ENCODE data around the gene FAM13A.

DNA sequence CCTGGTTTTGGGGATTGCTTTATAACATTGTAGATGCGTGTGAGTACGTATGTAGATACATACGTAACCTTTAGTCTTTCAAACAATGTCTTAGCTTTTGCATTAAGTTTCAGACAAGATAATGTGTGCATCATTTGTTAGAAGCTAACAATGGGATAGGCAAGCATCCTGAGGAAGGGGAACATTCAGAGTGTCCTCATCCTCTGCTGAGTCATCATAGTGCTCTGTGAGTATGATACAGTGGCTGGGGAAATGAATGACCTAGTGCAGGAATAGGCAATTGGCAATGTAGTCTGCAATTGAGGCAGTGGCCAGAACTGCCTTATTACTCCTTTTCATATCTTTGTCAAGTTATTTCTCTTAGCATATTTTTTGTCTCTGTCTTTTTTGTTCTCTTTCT, 366.6 kb downstream of the FAM13A start:
- TF ChIP-seq, protein P1, sequence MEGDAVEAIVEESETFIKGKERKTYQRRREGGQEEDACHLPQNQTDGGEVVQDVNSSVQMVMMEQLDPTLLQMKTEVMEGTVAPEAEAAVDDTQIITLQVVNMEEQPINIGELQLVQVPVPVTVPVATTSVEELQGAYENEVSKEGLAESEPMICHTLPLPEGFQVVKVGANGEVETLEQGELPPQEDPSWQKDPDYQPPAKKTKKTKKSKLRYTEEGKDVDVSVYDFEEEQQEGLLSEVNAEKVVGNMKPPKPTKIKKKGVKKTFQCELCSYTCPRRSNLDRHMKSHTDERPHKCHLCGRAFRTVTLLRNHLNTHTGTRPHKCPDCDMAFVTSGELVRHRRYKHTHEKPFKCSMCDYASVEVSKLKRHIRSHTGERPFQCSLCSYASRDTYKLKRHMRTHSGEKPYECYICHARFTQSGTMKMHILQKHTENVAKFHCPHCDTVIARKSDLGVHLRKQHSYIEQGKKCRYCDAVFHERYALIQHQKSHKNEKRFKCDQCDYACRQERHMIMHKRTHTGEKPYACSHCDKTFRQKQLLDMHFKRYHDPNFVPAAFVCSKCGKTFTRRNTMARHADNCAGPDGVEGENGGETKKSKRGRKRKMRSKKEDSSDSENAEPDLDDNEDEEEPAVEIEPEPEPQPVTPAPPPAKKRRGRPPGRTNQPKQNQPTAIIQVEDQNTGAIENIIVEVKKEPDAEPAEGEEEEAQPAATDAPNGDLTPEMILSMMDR (IDR thresholded peaks at IDR 0.05; ENCODE audit: insufficient read depth, low read length): no peak
- TF ChIP-seq, protein P2, sequence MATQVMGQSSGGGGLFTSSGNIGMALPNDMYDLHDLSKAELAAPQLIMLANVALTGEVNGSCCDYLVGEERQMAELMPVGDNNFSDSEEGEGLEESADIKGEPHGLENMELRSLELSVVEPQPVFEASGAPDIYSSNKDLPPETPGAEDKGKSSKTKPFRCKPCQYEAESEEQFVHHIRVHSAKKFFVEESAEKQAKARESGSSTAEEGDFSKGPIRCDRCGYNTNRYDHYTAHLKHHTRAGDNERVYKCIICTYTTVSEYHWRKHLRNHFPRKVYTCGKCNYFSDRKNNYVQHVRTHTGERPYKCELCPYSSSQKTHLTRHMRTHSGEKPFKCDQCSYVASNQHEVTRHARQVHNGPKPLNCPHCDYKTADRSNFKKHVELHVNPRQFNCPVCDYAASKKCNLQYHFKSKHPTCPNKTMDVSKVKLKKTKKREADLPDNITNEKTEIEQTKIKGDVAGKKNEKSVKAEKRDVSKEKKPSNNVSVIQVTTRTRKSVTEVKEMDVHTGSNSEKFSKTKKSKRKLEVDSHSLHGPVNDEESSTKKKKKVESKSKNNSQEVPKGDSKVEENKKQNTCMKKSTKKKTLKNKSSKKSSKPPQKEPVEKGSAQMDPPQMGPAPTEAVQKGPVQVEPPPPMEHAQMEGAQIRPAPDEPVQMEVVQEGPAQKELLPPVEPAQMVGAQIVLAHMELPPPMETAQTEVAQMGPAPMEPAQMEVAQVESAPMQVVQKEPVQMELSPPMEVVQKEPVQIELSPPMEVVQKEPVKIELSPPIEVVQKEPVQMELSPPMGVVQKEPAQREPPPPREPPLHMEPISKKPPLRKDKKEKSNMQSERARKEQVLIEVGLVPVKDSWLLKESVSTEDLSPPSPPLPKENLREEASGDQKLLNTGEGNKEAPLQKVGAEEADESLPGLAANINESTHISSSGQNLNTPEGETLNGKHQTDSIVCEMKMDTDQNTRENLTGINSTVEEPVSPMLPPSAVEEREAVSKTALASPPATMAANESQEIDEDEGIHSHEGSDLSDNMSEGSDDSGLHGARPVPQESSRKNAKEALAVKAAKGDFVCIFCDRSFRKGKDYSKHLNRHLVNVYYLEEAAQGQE (IDR thresholded peaks at IDR 0.05; ENCODE audit: insufficient replicate concordance, low read depth): no peak

All from HL-60 (cell line).